ENCODE data around the gene LCMT2. TPM values are rescaled to one million over a fixed set of nuclear protein-coding genes. Genes with fewer than 3 reads are reported as not detected.

Gene LCMT2
- total and polyA plus RNA-seq, 10 of the 15 experiments (the other 5 are each of a cell fraction or from before 2014, with no cell fraction given), result 2.1 to 17.2 (median 14.9) TPM

DNA sequence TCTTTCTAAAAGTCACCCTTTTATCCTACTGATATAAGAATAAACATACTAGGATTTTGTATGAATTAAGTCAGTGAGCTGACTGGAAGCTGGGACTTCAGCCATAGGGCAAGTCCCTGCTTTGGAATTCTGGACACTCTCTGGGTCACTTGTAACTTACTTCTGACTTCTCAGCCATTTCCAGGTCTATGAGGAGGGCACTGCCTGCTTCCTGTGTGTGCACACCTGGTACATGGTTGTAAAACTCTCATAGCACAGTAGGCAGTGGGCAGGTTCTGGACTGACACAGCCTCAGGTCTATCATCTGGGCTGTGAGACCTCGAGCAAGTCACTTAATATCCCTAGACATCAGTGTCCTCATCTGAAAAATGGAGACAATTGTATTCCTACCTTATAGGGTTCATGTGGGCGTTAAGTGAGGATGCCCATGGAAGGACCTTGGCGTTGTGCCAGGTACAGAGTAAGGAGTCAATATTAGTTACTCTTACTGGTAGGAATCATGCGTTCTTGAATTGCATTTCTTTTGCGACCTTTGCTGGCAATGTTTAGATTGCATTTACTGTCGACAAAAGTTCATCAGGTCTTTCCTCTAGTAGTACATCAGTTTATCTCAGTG, 36.2 kb downstream of the LCMT2 start:
- Histone ChIP-seq H3K79me2 (ENCODE audit: control insufficient read depth, insufficient read depth, low read length) (no peaks in the 10 kb centered on the region), H3K4me1 (ENCODE audit: control insufficient read depth, insufficient read depth, low read length) (no peaks in the 10 kb centered on the region), H3K9ac (ENCODE audit: control insufficient read depth, insufficient read depth, low read length) (no peak overlapping the region), H3K4me2 (ENCODE audit: control insufficient read depth, insufficient read depth) (no peak overlapping the region), H3K4me3 (no peak overlapping the region), H3K27ac (ENCODE audit: control insufficient read depth, insufficient read depth) (no peak overlapping the region), H3K9me3 (replicated peaks; ENCODE audit: control insufficient read depth, insufficient read depth, low read length) (no peaks in the 10 kb centered on the region), H3K36me3 (ENCODE audit: control insufficient read depth in 2 of 2, insufficient read depth in 2 of 2, low read length in 1 of 2) (no peaks in the 10 kb centered on the region), H4K20me1 (ENCODE audit: control insufficient read depth, insufficient read depth) (no peaks in the 10 kb centered on the region), H2AFZ (ENCODE audit: control insufficient read depth, low read depth, low read length) (no peak overlapping the region), H3K27me3 (replicated peaks in 1 of 2; ENCODE audit: control insufficient read depth in 2 of 2, insufficient read depth in 2 of 2, low read length in 1 of 2) (no peaks in the 10 kb centered on the region; a peak in 3 of 4 replicates)
- intact Hi-C loops (cut with micrococcal nuclease; ENCODE audit: unreplicated experiment) (no loop called here), in situ Hi-C loops (cut with MboI) (no loop called here)
- ATAC-seq, result no peak
- SMC1A ChIA-PET (ENCODE audit: uncharacterized antibody, unreplicated experiment), result no interaction called here
- RAD21 ChIA-PET (ENCODE audit: unreplicated experiment), result no interaction called here
- 53% methylated on average over 6 of the region's 6 CpGs for WGBS (ENCODE audit: insufficient coverage, insufficient replicate concordance, low lambda C conversion rate, missing lambda C conversion rate)
- CTCF ChIA-PET, result no interaction called here
- FAIRE-seq, result no peak
- POLR2A ChIA-PET, result no interaction called here
- DNase-seq (ENCODE audit: low read depth, low spot score), result no peak
- no TSS peak for BruUV-seq (replicated peaks)
- TF ChIP-seq MXI1 (IDR thresholded peaks at IDR 0.05; ENCODE audit: low read depth, low read length), result no peak
- TF ChIP-seq GABPA (IDR thresholded peaks at IDR 0.05; ENCODE audit: low read depth), result no peak
- no peak for TF ChIP-seq BACH1 (IDR thresholded peaks at IDR 0.05; ENCODE audit: borderline replicate concordance)
- TF ChIP-seq LARP7 (IDR thresholded peaks at IDR 0.05), result no peak
- no peak for TF ChIP-seq YY1 (IDR thresholded peaks at IDR 0.05; ENCODE audit: low read depth, low read length)
- no peak for TF ChIP-seq SREBF1 (IDR thresholded peaks at IDR 0.05; ENCODE audit: low read length)
- TF ChIP-seq EGR1 (IDR thresholded peaks at IDR 0.05; ENCODE audit: borderline replicate concordance in 1 of 2, low read depth in 2 of 2, low read length in 2 of 2), result no peak
- no peak for TF ChIP-seq SREBF2 (IDR thresholded peaks at IDR 0.05; ENCODE audit: low read length)
- TF ChIP-seq CHD2 (IDR thresholded peaks at IDR 0.05; ENCODE audit: borderline replicate concordance, low read depth, low read length), result no peak
- no peak for TF ChIP-seq ATF7 (IDR thresholded peaks at IDR 0.05; ENCODE audit: low read depth)

Data from GM12878 (cell line).